HCT116 (cell line): Measurements from ENCODE around the gene OR11A1. TPM values are rescaled to one million over a fixed set of nuclear protein-coding genes. Genes with fewer than 3 reads are reported as not detected.

Experiments
- ATAC-seq: fragments of 200-7000 bp; cut with Tn5 transposase; 2 replicates; pipeline ENCODE4 v1.9.1; 2020; ENCODE audit warnings: mild to moderate bottlenecking, moderate library complexity
- BruUV-seq: library from RNA; stranded (reverse); fragments of 400-500 nt; replicated peaks from 2 replicates; lab custom pipeline; 2021; lab: Mats Ljungman, UMichigan
- CTCF ChIA-PET: fragments of 300-600 bp; sonication (Branson Sonifier 250); formaldehyde crosslinking; loops from one replicate; lab custom pipeline; 2021; ENCODE audit warnings: antibody characterized with exemption; lab: Charles Lee
- POLR2A ChIA-PET: fragments of 300-600, 350-600 bp; sonication (Branson Sonifier 250); formaldehyde crosslinking; loops from one replicate; lab custom pipeline; 2021; ENCODE audit warnings: antibody characterized with exemption; lab: Charles Lee
- RAD21 ChIA-PET, 2 experiments: fragments of 300-600 bp; sonication (Branson Sonifier 250); formaldehyde crosslinking; loops; one replicate each; lab custom pipeline; 2023; ENCODE audit warnings: low total read pairs in 2 of 2; ENCODE audit not compliant: uncharacterized antibody in 2 of 2, unreplicated experiment in 2 of 2, low non-redundant PET in 1 of 2; lab: Charles Lee
- DNase-seq: peaks from one replicate; pipeline ENCODE4 v3.0.0-alpha.2; 2010; ENCODE audit warnings: low read depth, low spot score
- H2AFZ ChIP-seq: fragments of 200-600 bp; shearing (Covaris generic), sonication (generic); 2 replicates; pipeline ENCODE4 v1.6.1; 2017; ENCODE audit warnings: low read depth, mixed run types, mixed read lengths, antibody characterized with exemption, low read length; ENCODE audit not compliant: poor library complexity, severe bottlenecking
- H3K27ac ChIP-seq: 2 replicates; pipeline ENCODE4 v1.5.1; 2012; ENCODE audit warnings: low read depth, low read length
- H3K27me3 ChIP-seq: fragments of 200-600 bp; sonication (generic); 2 replicates; pipeline ENCODE4 v1.6.1; 2016; ENCODE audit warnings: mixed run types, low read length, mixed read lengths; ENCODE audit not compliant: insufficient read depth
- H3K36me3 ChIP-seq, 2 experiments: fragments of 200-500 bp in 1 of 2; fragments of 200-600 bp in 1 of 2; sonication (Bioruptor generic) in 1 of 2; sonication (generic) in 1 of 2; 2 replicates each; pipeline versions ENCODE4 v1.5.1 to v1.6.1; 2014 to 2016; ENCODE audit warnings: low read length in 2 of 2, inconsistent platforms in 1 of 2, mixed read lengths in 1 of 2, mixed run types in 1 of 2; ENCODE audit not compliant: insufficient read depth in 2 of 2, control insufficient read depth in 1 of 2
- H3K4me1 ChIP-seq, 2 experiments: fragments of 200-600 bp in 1 of 2; sonication (generic) in 1 of 2; 2 replicates each; pipeline versions ENCODE4 v1.5.1 to v1.6.1; 2012 to 2017; ENCODE audit warnings: low read length in 2 of 2, inconsistent platforms in 1 of 2, mild to moderate bottlenecking in 1 of 2, mixed read lengths in 1 of 2, mixed run types in 1 of 2, moderate library complexity in 1 of 2; ENCODE audit not compliant: insufficient read depth in 2 of 2, control insufficient read depth in 1 of 2
- H3K4me2 ChIP-seq: fragments of 200-600 bp; sonication (generic); 2 replicates; pipeline ENCODE4 v1.6.1; 2017; ENCODE audit warnings: mixed run types, low read length, mixed read lengths
- H3K4me3 ChIP-seq, 2 experiments: fragments of 200-600 bp in 1 of 2; sonication (generic) in 1 of 2; replicated peaks in 1 of 2; 2 replicates each; pipeline ENCODE4 v1.5.1; 2011 to 2016; ENCODE audit warnings: low read length in 2 of 2, control low read depth in 1 of 2, low read depth in 1 of 2, mild to moderate bottlenecking in 1 of 2, mixed read lengths in 1 of 2, mixed run types in 1 of 2
- H3K79me2 ChIP-seq: fragments of 200-600 bp; sonication (generic); 2 replicates; pipeline ENCODE4 v1.6.1; 2017; ENCODE audit warnings: mild to moderate bottlenecking, mixed run types, low read length, moderate library complexity, mixed read lengths; ENCODE audit not compliant: insufficient read depth
- H3K9ac ChIP-seq: fragments of 200-600 bp; sonication (generic); 2 replicates; pipeline ENCODE4 v1.6.1; 2016; ENCODE audit warnings: low read length, mixed read lengths
- H3K9me2 ChIP-seq: fragments of 200-600 bp; sonication (generic), shearing (Covaris generic); 2 replicates; pipeline ENCODE4 v1.6.1; 2017; ENCODE audit warnings: mixed run types, mild to moderate bottlenecking, moderate library complexity; ENCODE audit not compliant: insufficient read depth
- H3K9me3 ChIP-seq, 2 experiments: fragments of 200-500 bp in 1 of 2; fragments of 200-600 bp in 1 of 2; sonication (Bioruptor generic) in 1 of 2; sonication (generic) in 1 of 2; 2 replicates each; pipeline ENCODE4 v1.6.1; 2014 to 2017; ENCODE audit warnings: low read length in 2 of 2, mixed read lengths in 2 of 2, inconsistent platforms in 1 of 2, low read depth in 1 of 2, mild to moderate bottlenecking in 1 of 2, mixed run types in 1 of 2, moderate library complexity in 1 of 2; ENCODE audit not compliant: control insufficient read depth in 1 of 2, insufficient read depth in 1 of 2
- H4K20me1 ChIP-seq: fragments of 200-600 bp; sonication (generic), shearing (Covaris generic); 2 replicates; pipeline ENCODE4 v1.6.1; 2017; ENCODE audit warnings: mixed run types, mild to moderate bottlenecking, moderate library complexity; ENCODE audit not compliant: insufficient read depth
- CEBPB ChIP-seq: IDR thresholded peaks from 2 replicates; pipeline ENCODE4 v1.6.1; 2012; ENCODE audit warnings: low read depth
- EZH2 ChIP-seq: fragments of 200-600 bp; sonication (generic); IDR thresholded peaks from 2 replicates; pipeline ENCODE4 v1.6.1; 2017; ENCODE audit warnings: antibody characterized with exemption, mixed run types
- FOSL1 ChIP-seq: IDR thresholded peaks from 2 replicates; pipeline ENCODE4 v1.6.1; 2012; ENCODE audit warnings: low read depth
- SIN3A ChIP-seq: IDR thresholded peaks from 2 replicates; pipeline ENCODE4 v1.6.1; 2012; ENCODE audit warnings: low read depth
- SP1 ChIP-seq: IDR thresholded peaks from 2 replicates; pipeline ENCODE4 v1.6.1; 2012; ENCODE audit warnings: low read depth
- intact Hi-C: fragments of 100-400 bp; cut with micrococcal nuclease; formaldehyde crosslinking; loops from 2 replicates; pipeline ENCODE4 v1.10.0; 2022
- total RNA-seq: library from RNA; stranded (reverse); gene quantifications from one replicate; pipeline ENCODE4 v1.2.1, GENCODE V29; 2021; ENCODE audit not compliant: unreplicated experiment
- TF ChIP-seq, protein P1 (sequence below), 3 experiments: fragments of 200-600 bp in 1 of 3; sonication (generic) in 1 of 3; IDR thresholded peaks in 2 of 3; conservative IDR thresholded peaks in 1 of 3; 2 replicates each; pipeline ENCODE4 v1.5.1; 2012 to 2017; ENCODE audit warnings: low read depth in 2 of 3, low read length in 2 of 3, antibody characterized with exemption in 1 of 3, borderline replicate concordance in 1 of 3, control low read depth in 1 of 3, mild to moderate bottlenecking in 1 of 3, mixed read lengths in 1 of 3, mixed run types in 1 of 3, moderate library complexity in 1 of 3; ENCODE audit not compliant: insufficient read depth in 1 of 3
- TF ChIP-seq, protein P2 (sequence below): IDR thresholded peaks from 2 replicates; pipeline ENCODE4 v1.6.1; 2012; ENCODE audit warnings: low read depth
- TF ChIP-seq, protein P3 (sequence below): IDR thresholded peaks from 2 replicates; pipeline ENCODE4 v1.6.1; 2011; ENCODE audit warnings: mild to moderate bottlenecking, low read length, moderate library complexity; ENCODE audit not compliant: insufficient replicate concordance; ENCODE audit errors: extremely low read depth

The OR11A1 gene
- total RNA-seq, 1 experiment from 2014 or later = not detected

DNA sequence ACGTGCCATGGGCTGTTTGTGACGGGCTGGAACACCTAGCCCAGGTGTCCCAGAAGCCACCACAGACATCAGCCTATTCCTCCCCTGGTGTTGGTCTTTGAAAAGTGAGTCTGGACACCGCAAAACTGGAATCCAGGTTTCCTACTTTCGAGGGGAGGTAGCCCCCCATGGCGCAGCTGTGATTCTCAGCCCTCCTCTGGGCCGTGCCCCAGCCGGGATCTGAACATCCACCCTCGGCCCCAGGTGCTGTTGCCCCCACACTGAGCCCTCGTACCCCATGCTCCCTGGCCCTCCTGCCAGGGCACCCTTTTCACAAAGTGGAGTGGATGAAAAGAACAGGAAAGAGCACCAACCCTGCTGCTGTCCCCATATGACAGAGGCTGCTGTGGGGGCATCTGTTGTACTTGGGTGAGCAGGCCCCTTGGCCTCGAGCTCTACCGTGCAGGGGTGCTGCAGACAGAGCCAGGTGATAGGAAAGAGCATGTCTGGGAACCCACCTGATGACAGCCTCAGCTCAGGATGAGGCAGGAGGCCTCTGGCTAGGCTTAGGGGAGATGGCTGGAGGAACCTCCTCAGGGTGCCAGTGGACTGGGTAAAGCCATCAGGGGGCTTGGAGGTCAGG lies 49.7 kb upstream of the OR11A1 start:
- no TSS peak for BruUV-seq
- ATAC-seq (no peak), DNase-seq (no peak)
- ChIA-PET POLR2A (no interaction called here), RAD21 (no interaction called here), CTCF (no interaction called here)
- Histone ChIP-seq H3K9me2 (no peaks in the 10 kb centered on the region), H3K9ac (no peak overlapping the region), H3K9me3 (no peaks in the 10 kb centered on the region), H3K4me3 (no peak overlapping the region), H3K36me3 (no peaks in the 10 kb centered on the region), H3K4me1 (no peaks in the 10 kb centered on the region; a peak in 1 of 4 replicates), H3K79me2 (no peaks in the 10 kb centered on the region), H4K20me1 (no peaks in the 10 kb centered on the region), H2AFZ (no peak overlapping the region), H3K27me3 (no peaks in the 10 kb centered on the region), H3K27ac (no peak overlapping the region), H3K4me2 (no peak overlapping the region)
- TF ChIP-seq SP1 (no peak), SIN3A (no peak), EZH2 (no peak), CEBPB (no peak), FOSL1 (no peak)
- TF ChIP-seq, protein P1, sequence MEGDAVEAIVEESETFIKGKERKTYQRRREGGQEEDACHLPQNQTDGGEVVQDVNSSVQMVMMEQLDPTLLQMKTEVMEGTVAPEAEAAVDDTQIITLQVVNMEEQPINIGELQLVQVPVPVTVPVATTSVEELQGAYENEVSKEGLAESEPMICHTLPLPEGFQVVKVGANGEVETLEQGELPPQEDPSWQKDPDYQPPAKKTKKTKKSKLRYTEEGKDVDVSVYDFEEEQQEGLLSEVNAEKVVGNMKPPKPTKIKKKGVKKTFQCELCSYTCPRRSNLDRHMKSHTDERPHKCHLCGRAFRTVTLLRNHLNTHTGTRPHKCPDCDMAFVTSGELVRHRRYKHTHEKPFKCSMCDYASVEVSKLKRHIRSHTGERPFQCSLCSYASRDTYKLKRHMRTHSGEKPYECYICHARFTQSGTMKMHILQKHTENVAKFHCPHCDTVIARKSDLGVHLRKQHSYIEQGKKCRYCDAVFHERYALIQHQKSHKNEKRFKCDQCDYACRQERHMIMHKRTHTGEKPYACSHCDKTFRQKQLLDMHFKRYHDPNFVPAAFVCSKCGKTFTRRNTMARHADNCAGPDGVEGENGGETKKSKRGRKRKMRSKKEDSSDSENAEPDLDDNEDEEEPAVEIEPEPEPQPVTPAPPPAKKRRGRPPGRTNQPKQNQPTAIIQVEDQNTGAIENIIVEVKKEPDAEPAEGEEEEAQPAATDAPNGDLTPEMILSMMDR (IDR thresholded peaks at IDR 0.05 in 2 of 3, conservative IDR thresholded peaks at IDR 0.05 in 1 of 3; ENCODE audit: borderline replicate concordance in 1 of 3, insufficient read depth in 1 of 3, low read depth in 2 of 3, low read length in 2 of 3) = no peak
- TF ChIP-seq, protein P2, sequence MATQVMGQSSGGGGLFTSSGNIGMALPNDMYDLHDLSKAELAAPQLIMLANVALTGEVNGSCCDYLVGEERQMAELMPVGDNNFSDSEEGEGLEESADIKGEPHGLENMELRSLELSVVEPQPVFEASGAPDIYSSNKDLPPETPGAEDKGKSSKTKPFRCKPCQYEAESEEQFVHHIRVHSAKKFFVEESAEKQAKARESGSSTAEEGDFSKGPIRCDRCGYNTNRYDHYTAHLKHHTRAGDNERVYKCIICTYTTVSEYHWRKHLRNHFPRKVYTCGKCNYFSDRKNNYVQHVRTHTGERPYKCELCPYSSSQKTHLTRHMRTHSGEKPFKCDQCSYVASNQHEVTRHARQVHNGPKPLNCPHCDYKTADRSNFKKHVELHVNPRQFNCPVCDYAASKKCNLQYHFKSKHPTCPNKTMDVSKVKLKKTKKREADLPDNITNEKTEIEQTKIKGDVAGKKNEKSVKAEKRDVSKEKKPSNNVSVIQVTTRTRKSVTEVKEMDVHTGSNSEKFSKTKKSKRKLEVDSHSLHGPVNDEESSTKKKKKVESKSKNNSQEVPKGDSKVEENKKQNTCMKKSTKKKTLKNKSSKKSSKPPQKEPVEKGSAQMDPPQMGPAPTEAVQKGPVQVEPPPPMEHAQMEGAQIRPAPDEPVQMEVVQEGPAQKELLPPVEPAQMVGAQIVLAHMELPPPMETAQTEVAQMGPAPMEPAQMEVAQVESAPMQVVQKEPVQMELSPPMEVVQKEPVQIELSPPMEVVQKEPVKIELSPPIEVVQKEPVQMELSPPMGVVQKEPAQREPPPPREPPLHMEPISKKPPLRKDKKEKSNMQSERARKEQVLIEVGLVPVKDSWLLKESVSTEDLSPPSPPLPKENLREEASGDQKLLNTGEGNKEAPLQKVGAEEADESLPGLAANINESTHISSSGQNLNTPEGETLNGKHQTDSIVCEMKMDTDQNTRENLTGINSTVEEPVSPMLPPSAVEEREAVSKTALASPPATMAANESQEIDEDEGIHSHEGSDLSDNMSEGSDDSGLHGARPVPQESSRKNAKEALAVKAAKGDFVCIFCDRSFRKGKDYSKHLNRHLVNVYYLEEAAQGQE = no peak
- TF ChIP-seq, protein P3, sequence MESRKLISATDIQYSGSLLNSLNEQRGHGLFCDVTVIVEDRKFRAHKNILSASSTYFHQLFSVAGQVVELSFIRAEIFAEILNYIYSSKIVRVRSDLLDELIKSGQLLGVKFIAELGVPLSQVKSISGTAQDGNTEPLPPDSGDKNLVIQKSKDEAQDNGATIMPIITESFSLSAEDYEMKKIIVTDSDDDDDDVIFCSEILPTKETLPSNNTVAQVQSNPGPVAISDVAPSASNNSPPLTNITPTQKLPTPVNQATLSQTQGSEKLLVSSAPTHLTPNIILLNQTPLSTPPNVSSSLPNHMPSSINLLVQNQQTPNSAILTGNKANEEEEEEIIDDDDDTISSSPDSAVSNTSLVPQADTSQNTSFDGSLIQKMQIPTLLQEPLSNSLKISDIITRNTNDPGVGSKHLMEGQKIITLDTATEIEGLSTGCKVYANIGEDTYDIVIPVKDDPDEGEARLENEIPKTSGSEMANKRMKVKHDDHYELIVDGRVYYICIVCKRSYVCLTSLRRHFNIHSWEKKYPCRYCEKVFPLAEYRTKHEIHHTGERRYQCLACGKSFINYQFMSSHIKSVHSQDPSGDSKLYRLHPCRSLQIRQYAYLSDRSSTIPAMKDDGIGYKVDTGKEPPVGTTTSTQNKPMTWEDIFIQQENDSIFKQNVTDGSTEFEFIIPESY = no peak
- intact Hi-C loops = no loop called here
